Erythroblast (primary cell): ENCODE results near the gene GUCY2C.

ENCODE experiments used
- GATA1 ChIP-seq: IDR thresholded peaks from 2 replicates; pipeline ENCODE4 v1.6.1; 2011; ENCODE audit warnings: low read depth, mild to moderate bottlenecking, control low read depth, low read length, moderate library complexity
- POLR2A ChIP-seq: IDR thresholded peaks from 2 replicates; pipeline ENCODE4 v1.6.1; 2011; ENCODE audit warnings: mild to moderate bottlenecking, low read length

GRCh38 chr12:14716848-14717444 lies 20.5 kb upstream of the GUCY2C start:
- no peak for TF ChIP-seq POLR2A
- no peak for TF ChIP-seq GATA1
